Ascending aorta (tissue), 2 donors: ENCODE results near the gene RHAG. TPM values are rescaled to one million over a fixed set of nuclear protein-coding genes. Genes with fewer than 3 reads are reported as not detected.
"Not testable (repeated sequence)": the region's sequence is repeated elsewhere in the genome, so short reads cannot be mapped to it uniquely, and the experiment has no call there.

Experiments used
- DNase-seq, 2 donors: peaks; one replicate each; pipeline ENCODE4 v3.0.0-alpha.2; 2019; ENCODE audit warnings: low spot score in 2 of 2
- H3K27ac ChIP-seq, 2 donors: fragments of 200-600 bp; sonication (generic); one replicate each; pipeline ENCODE4 v1.5.1; 2016 to 2017; ENCODE audit warnings: mild to moderate bottlenecking in 1 of 2
- H3K27me3 ChIP-seq: fragments of 200-600 bp; sonication (generic); one replicate; pipeline ENCODE4 v1.5.1; 2017
- H3K36me3 ChIP-seq, 2 donors: fragments of 200-600 bp; sonication (generic); one replicate each; pipeline ENCODE4 v1.5.1; 2016
- H3K4me1 ChIP-seq, 2 donors: fragments of 200-600 bp; sonication (generic); one replicate each; pipeline ENCODE4 v1.5.1; 2016 to 2017; ENCODE audit warnings: mild to moderate bottlenecking in 1 of 2
- H3K4me3 ChIP-seq, 2 donors: fragments of 200-600 bp; sonication (generic); one replicate each; pipeline ENCODE4 v1.5.1; 2016 to 2017; ENCODE audit warnings: mild to moderate bottlenecking in 1 of 2
- H3K9me3 ChIP-seq, 2 donors: fragments of 200-600 bp; sonication (generic); one replicate each; pipeline ENCODE4 v1.5.1; 2016
- CTCF ChIP-seq, 3 experiments: fragments of 200-600 bp in 2 of 3; fragments of 450-650 bp in 1 of 3; sonication (generic) in 2 of 3; IDR thresholded peaks; one replicate each; pipeline ENCODE4 v1.5.1; 2016 to 2019; ENCODE audit warnings: antibody characterized with exemption in 3 of 3, mild to moderate bottlenecking in 1 of 3, moderate library complexity in 1 of 3
- intact Hi-C: fragments of 100-400 bp; cut with DNase I; formaldehyde crosslinking; loops from one replicate; pipeline ENCODE4 v1.15.1; 2023
- total RNA-seq: library from RNA; depleted of rRNA; stranded (reverse); fragments of >200 nt; gene quantifications from one replicate; pipeline ENCODE4 v1.1.0, GENCODE V29; 2016

RHAG gene
- total RNA-seq, 1 donor from 2014 or later, result not detected

GRCh38 chr6:49626811-49627210 is 9.8 kb downstream of the RHAG start:
- no peaks in the 10 kb centered on the region for H3K36me3 ChIP-seq
- no peak for TF ChIP-seq CTCF (IDR thresholded peaks at IDR 0.05)
- intact Hi-C loops, result no loop called here
- H3K4me3 ChIP-seq, result no peak overlapping the region
- DNase-seq, result no peak
- no peaks in the 10 kb centered on the region for H3K9me3 ChIP-seq
- no peaks in the 10 kb centered on the region for H3K4me1 ChIP-seq
- no peak overlapping the region for H3K27ac ChIP-seq
- H3K27me3 ChIP-seq, result no peaks in the 10 kb centered on the region

GRCh38 chr6:49618257-49618656 is 18.4 kb downstream of the RHAG start:
- intact Hi-C loops, result no loop called here
- DNase-seq, result no peak
- no peaks in the 10 kb centered on the region for H3K36me3 ChIP-seq
- no peak overlapping the region for H3K4me3 ChIP-seq
- H3K27me3 ChIP-seq, result no peaks in the 10 kb centered on the region
- no peak overlapping the region for H3K27ac ChIP-seq
- no peaks in the 10 kb centered on the region for H3K4me1 ChIP-seq
- no peak for TF ChIP-seq CTCF (IDR thresholded peaks at IDR 0.05)
- H3K9me3 ChIP-seq, result no peaks in the 10 kb centered on the region

DNA sequence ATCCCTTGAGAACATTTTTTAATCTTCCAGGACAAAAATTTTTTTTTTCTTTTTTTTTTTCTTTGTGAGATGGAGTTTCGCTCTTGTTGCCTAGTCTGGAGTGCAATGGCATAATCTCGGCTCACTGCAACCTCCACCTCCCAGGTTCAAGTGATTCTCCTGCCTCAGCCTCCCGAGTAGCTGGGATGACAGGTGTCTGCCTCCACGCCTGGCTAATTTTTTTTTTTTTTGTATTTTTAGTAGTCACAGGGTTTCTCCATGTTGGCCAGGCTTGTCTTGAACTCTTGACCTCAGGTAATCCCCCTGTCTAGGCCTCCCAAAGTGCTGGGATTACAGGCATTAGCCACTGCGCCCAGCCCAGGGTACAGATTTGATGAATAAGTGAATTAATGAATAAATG is 22.5 kb downstream of the RHAG start:
- intact Hi-C loops, H3K9me3 ChIP-seq, H3K27me3 ChIP-seq, H3K4me3 ChIP-seq, H3K27ac ChIP-seq, DNase-seq, H3K36me3 ChIP-seq, H3K4me1 ChIP-seq: not testable (repeated sequence)

DNA sequence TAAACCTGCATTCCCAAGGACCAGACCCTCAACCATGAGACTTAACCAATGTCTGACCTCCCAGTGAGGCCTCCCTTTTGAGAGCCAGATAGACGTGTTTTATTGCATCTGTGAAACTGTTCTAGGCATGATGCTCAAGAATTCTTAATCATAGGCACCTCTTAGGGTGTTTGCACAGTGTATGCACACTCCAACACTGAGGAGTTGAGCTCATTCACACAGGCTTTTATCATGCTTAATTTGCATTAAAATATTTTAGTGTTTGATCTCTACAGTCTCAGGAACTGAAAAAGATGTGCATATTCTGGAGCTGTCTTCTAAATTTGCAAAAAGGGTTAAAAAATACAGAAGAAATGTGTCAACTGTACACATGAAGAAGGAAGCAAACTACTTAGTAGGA is 27.4 kb downstream of the RHAG start:
- Histone ChIP-seq H3K36me3 (no peaks in the 10 kb centered on the region), H3K27me3 (no peaks in the 10 kb centered on the region), H3K27ac (no peak overlapping the region), H3K4me3 (no peak overlapping the region), H3K4me1 (no peaks in the 10 kb centered on the region), H3K9me3 (no peaks in the 10 kb centered on the region)
- DNase-seq, result no peak
- TF ChIP-seq CTCF (IDR thresholded peaks at IDR 0.05), result no peak
- intact Hi-C loops, result loop anchor here (5.0 kb wide), 1 partner anchor 77 kb away; no protein-coding TSS in a partner anchor

DNA sequence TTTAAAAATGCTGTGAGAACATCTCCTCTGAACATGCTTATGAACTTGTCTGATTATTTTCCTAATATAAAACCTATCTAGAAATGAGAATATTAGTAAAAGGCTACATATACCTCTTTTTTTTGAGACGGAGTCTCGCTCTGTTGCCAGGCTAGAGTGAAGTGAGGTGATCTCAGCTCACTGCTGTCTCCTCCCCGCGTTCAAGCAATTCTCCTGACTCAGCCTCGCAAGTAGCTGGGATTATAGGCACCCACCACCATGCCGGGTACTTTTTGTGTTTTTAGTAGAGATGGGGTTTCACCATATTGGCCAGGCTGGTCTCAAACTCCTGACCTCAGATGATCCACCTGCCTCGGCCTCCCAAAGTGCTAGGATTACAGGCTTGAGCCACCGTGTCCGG is 28.4 kb downstream of the RHAG start:
- H3K9me3 ChIP-seq, H3K27ac ChIP-seq, DNase-seq, H3K4me1 ChIP-seq, H3K4me3 ChIP-seq, H3K36me3 ChIP-seq, H3K27me3 ChIP-seq: not testable (repeated sequence)
- intact Hi-C loops, result loop anchor here (5.0 kb wide), 1 partner anchor 76 kb away; no protein-coding TSS in a partner anchor

DNA sequence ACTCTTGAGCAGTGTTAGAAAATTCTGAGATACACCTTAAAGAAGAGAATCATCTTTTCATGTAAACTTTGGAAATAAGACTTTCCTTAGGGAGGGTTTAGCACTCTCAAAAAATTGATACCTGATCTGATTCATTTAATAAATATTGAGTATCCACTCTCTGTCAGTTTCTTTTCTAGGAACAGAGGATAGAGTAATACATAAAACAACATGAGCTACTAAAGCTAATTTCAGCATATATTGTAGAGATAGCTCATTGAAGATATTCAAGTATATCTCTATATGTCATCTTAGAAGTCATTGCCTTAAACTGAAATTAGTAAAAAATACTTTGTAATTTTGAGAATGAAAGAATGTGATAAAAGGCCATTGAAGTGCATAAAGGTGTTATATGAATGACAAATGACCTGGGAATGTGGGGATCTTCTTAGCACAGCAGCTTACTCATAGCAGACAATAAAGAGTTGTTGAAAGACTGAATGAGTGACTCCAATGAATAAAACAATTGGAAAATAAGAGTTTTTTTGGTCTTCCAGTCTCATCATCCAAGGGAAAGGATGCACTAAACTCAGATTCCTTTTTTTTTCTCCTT is 29.2 kb downstream of the RHAG start:
- Histone ChIP-seq H3K4me1 (no peaks in the 10 kb centered on the region), H3K27me3 (no peaks in the 10 kb centered on the region), H3K27ac (no peak overlapping the region), H3K9me3 (no peaks in the 10 kb centered on the region), H3K36me3 (no peaks in the 10 kb centered on the region), H3K4me3 (no peak overlapping the region)
- no peak for TF ChIP-seq CTCF (IDR thresholded peaks at IDR 0.05)
- DNase-seq, result no peak
- intact Hi-C loops, result loop anchor here (5.0 kb wide), 1 partner anchor 75 kb away; no protein-coding TSS in a partner anchor
